ENCODE measurements around the gene CELA2A. TPM values are rescaled to one million over a fixed set of nuclear protein-coding genes. Genes with fewer than 3 reads are reported as not detected.

CELA2A gene
- total RNA-seq, 1 donor from 2014 or later, result not detected

GRCh38 chr1:15423355-15424077 lies 33.0 kb upstream of the CELA2A start:
- intact Hi-C loops (cut with micrococcal nuclease), result no loop called here
- TF ChIP-seq CTCF (IDR thresholded peaks at IDR 0.05; ENCODE audit: borderline replicate concordance), result no peak
- H3K9me3 ChIP-seq (replicated peaks), result no peaks in the 10 kb centered on the region
- H3K4me1 ChIP-seq, result peaks cover 77% of the 10 kb centered on the region
- H3K27ac ChIP-seq (replicated peaks), result no peak overlapping the region
- DNase-seq, result no peak
- H3K4me3 ChIP-seq, result no peak overlapping the region
- H3K36me3 ChIP-seq, result peaks cover 14% of the 10 kb centered on the region
- no peaks in the 10 kb centered on the region for H3K27me3 ChIP-seq (ENCODE audit: low read depth)

- Histone ChIP-seq H3K36me3 (peaks cover 21% of the 10 kb centered on the region), H3K27ac (replicated peaks) (no peak overlapping the region), H3K4me1 (peaks cover 70% of the 10 kb centered on the region), H3K9me3 (replicated peaks) (no peaks in the 10 kb centered on the region), H3K27me3 (ENCODE audit: low read depth) (no peaks in the 10 kb centered on the region), H3K4me3 (no peak overlapping the region)
- intact Hi-C loops (cut with micrococcal nuclease), result no loop called here
- no peak for TF ChIP-seq CTCF (IDR thresholded peaks at IDR 0.05; ENCODE audit: borderline replicate concordance)
- DNase-seq, result no peak
Measured at GRCh38 chr1:15424146-15424667, 32.3 kb upstream of the CELA2A start.

GRCh38 chr1:15424981-15425380 lies 31.6 kb upstream of the CELA2A start:
- no peak for DNase-seq
- Histone ChIP-seq H3K27ac (replicated peaks) (no peak overlapping the region), H3K4me1 (peaks cover 62% of the 10 kb centered on the region), H3K27me3 (ENCODE audit: low read depth) (no peaks in the 10 kb centered on the region), H3K9me3 (replicated peaks) (no peaks in the 10 kb centered on the region), H3K36me3 (peaks cover 26% of the 10 kb centered on the region), H3K4me3 (no peak overlapping the region)
- TF ChIP-seq CTCF (IDR thresholded peaks at IDR 0.05; ENCODE audit: borderline replicate concordance), result no peak
- intact Hi-C loops (cut with micrococcal nuclease), result no loop called here

GRCh38 chr1:15425521-15425920 lies 31.0 kb upstream of the CELA2A start:
- Histone ChIP-seq H3K4me1 (peaks cover 57% of the 10 kb centered on the region), H3K27me3 (ENCODE audit: low read depth) (no peaks in the 10 kb centered on the region), H3K27ac (replicated peaks) (no peak overlapping the region), H3K4me3 (no peak overlapping the region), H3K9me3 (replicated peaks) (no peaks in the 10 kb centered on the region), H3K36me3 (peaks cover 26% of the 10 kb centered on the region)
- DNase-seq, result no peak
- TF ChIP-seq CTCF (IDR thresholded peaks at IDR 0.05; ENCODE audit: borderline replicate concordance), result no peak
- intact Hi-C loops (cut with micrococcal nuclease), result no loop called here

GRCh38 chr1:15425958-15426357 lies 30.6 kb upstream of the CELA2A start:
- intact Hi-C loops (cut with micrococcal nuclease), result no loop called here

More at GRCh38 chr1:15425958-15426357, 30.6 kb upstream of the CELA2A start:
- Histone ChIP-seq H3K27me3 (ENCODE audit: low read depth) (no peaks in the 10 kb centered on the region), H3K27ac (replicated peaks) (peak overlapping the region; percentile 46), H3K4me1 (peaks cover 53% of the 10 kb centered on the region), H3K4me3 (no peak overlapping the region), H3K36me3 (peaks cover 26% of the 10 kb centered on the region), H3K9me3 (replicated peaks) (no peaks in the 10 kb centered on the region)
- no peak for DNase-seq
- TF ChIP-seq CTCF (IDR thresholded peaks at IDR 0.05; ENCODE audit: borderline replicate concordance), result no peak
